Astrocyte (in vitro differentiated cells and primary cell): ENCODE results near the gene NPAS3. TPM values are rescaled to one million over a fixed set of nuclear protein-coding genes. Genes with fewer than 3 reads are reported as not detected.

ENCODE experiments used
- DNase-seq: peaks from one replicate; pipeline ENCODE4 v3.0.0-alpha.2; 2010; ENCODE audit warnings: low read depth
- FAIRE-seq: peaks from 2 replicates; lab custom pipeline; 2011; peaks lifted over from hg19 to GRCh38; lab: Jason Lieb, UNC
- H2AFZ ChIP-seq: 2 replicates; pipeline ENCODE4 v1.6.0; 2012; ENCODE audit warnings: low read depth, low read length, inconsistent platforms
- H3K27ac ChIP-seq: 2 replicates; pipeline ENCODE4 v1.5.1; 2011; ENCODE audit warnings: low read depth, low read length, inconsistent platforms
- H3K27me3 ChIP-seq: 2 replicates; pipeline ENCODE4 v1.6.0; 2011; ENCODE audit warnings: low read length, inconsistent platforms; ENCODE audit not compliant: insufficient read depth
- H3K36me3 ChIP-seq: 2 replicates; pipeline ENCODE4 v1.5.1; 2011; ENCODE audit warnings: low read length, inconsistent platforms; ENCODE audit not compliant: insufficient read depth
- H3K4me1 ChIP-seq: 2 replicates; pipeline ENCODE4 v1.5.1; 2011; ENCODE audit warnings: low read length, inconsistent platforms; ENCODE audit not compliant: insufficient read depth
- H3K4me2 ChIP-seq: 2 replicates; pipeline ENCODE4 v1.6.0; 2012; ENCODE audit warnings: low read length, inconsistent platforms
- H3K4me3 ChIP-seq: 2 replicates; pipeline ENCODE4 v1.5.1; 2011; ENCODE audit warnings: low read depth, mild to moderate bottlenecking, low read length, inconsistent platforms; ENCODE audit not compliant: insufficient read depth
- H3K79me2 ChIP-seq: 2 replicates; pipeline ENCODE4 v1.6.0; 2012; ENCODE audit warnings: mild to moderate bottlenecking, low read length, inconsistent platforms; ENCODE audit not compliant: insufficient read depth
- H3K9ac ChIP-seq: 2 replicates; pipeline ENCODE4 v1.6.0; 2012; ENCODE audit warnings: mild to moderate bottlenecking, low read length, inconsistent platforms
- H3K9me3 ChIP-seq: 2 replicates; pipeline ENCODE4 v1.5.1; 2012; ENCODE audit warnings: low read depth, mild to moderate bottlenecking, low read length, inconsistent platforms; ENCODE audit not compliant: insufficient read depth
- H4K20me1 ChIP-seq: 2 replicates; pipeline ENCODE4 v1.6.0; 2012; ENCODE audit warnings: low read length, inconsistent platforms; ENCODE audit not compliant: insufficient read depth
- H3K27ac Mint-ChIP-seq: one replicate; pipeline ENCODE4 v1.8.0; 2021; ENCODE audit warnings: mild to moderate bottlenecking, mixed read lengths; ENCODE audit not compliant: unreplicated experiment
- H3K27me3 Mint-ChIP-seq: one replicate; pipeline ENCODE4 v1.8.0; 2021; ENCODE audit warnings: low read depth, mixed read lengths; ENCODE audit not compliant: unreplicated experiment
- H3K36me3 Mint-ChIP-seq: one replicate; pipeline ENCODE4 v1.8.0; 2021; ENCODE audit warnings: low read depth, mixed read lengths; ENCODE audit not compliant: unreplicated experiment
- H3K4me1 Mint-ChIP-seq: one replicate; pipeline ENCODE4 v1.8.0; 2021; ENCODE audit warnings: low read depth, mixed read lengths; ENCODE audit not compliant: unreplicated experiment
- H3K4me3 Mint-ChIP-seq: one replicate; pipeline ENCODE4 v1.8.0; 2021; ENCODE audit warnings: mild to moderate bottlenecking, moderate library complexity, mixed read lengths; ENCODE audit not compliant: unreplicated experiment
- H3K9me3 Mint-ChIP-seq: one replicate; pipeline ENCODE4 v1.8.0; 2021; ENCODE audit warnings: mild to moderate bottlenecking, mixed read lengths; ENCODE audit not compliant: unreplicated experiment
- CTCF ChIP-seq: IDR thresholded peaks from 2 replicates; pipeline ENCODE4 v1.5.1; 2011; ENCODE audit warnings: low read depth, mild to moderate bottlenecking, inconsistent platforms, low read length, moderate library complexity; ENCODE audit not compliant: insufficient read depth
- EZH2 ChIP-seq: IDR thresholded peaks from 2 replicates; pipeline ENCODE4 v1.6.1; 2012; ENCODE audit warnings: mild to moderate bottlenecking, low read length, inconsistent platforms; ENCODE audit not compliant: insufficient read depth
- total RNA-seq: library from RNA; stranded (reverse); gene quantifications from 2 replicates; pipeline ENCODE4 v1.2.1, GENCODE V29; 2021

NPAS3 gene
- total RNA-seq, 1 donor from 2014 or later, result 2.6 TPM

- TF ChIP-seq EZH2, result no peak
- no peak for TF ChIP-seq CTCF
- H3K4me1 Mint-ChIP-seq, result no peaks in the 10 kb centered on the region
- Histone ChIP-seq H3K4me2 (no peak overlapping the region), H3K4me1 (no peaks in the 10 kb centered on the region), H3K9ac (no peak overlapping the region), H3K9me3 (no peaks in the 10 kb centered on the region), H3K79me2 (no peaks in the 10 kb centered on the region), H3K27ac (no peak overlapping the region), H4K20me1 (no peaks in the 10 kb centered on the region), H3K27me3 (no peaks in the 10 kb centered on the region), H3K4me3 (no peak overlapping the region), H2AFZ (no peak overlapping the region), H3K36me3 (no peaks in the 10 kb centered on the region)
- H3K36me3 Mint-ChIP-seq, result no peaks in the 10 kb centered on the region
- FAIRE-seq (no peak), DNase-seq (no peak)
- H3K27ac Mint-ChIP-seq, result no peak overlapping the region
- H3K27me3 Mint-ChIP-seq, result no peaks in the 10 kb centered on the region
- H3K4me3 Mint-ChIP-seq, result no peak overlapping the region
- no peaks in the 10 kb centered on the region for H3K9me3 Mint-ChIP-seq
These were observed 315.7 kb downstream of the NPAS3 start for GRCh38 chr14:33254342-33254741.

GRCh38 chr14:33254861-33255395 lies 316.2 kb downstream of the NPAS3 start:
- no peaks in the 10 kb centered on the region for H3K79me2 ChIP-seq
- H3K4me3 ChIP-seq, result no peak overlapping the region
- H3K4me3 Mint-ChIP-seq, result no peak overlapping the region
- TF ChIP-seq CTCF (no peak), EZH2 (no peak)
- H2AFZ ChIP-seq, result no peak overlapping the region
- H3K27me3 ChIP-seq, result no peaks in the 10 kb centered on the region
- no peak overlapping the region for H3K9ac ChIP-seq
- DNase-seq (no peak), FAIRE-seq (no peak)
- H3K27ac ChIP-seq, result no peak overlapping the region
- H3K4me1 Mint-ChIP-seq, result no peaks in the 10 kb centered on the region
- no peaks in the 10 kb centered on the region for H4K20me1 ChIP-seq
- no peaks in the 10 kb centered on the region for H3K36me3 Mint-ChIP-seq
- H3K9me3 ChIP-seq, result no peaks in the 10 kb centered on the region
- H3K4me2 ChIP-seq, result no peak overlapping the region
- H3K36me3 ChIP-seq, result no peaks in the 10 kb centered on the region
- no peak overlapping the region for H3K27ac Mint-ChIP-seq
- H3K27me3 Mint-ChIP-seq, result no peaks in the 10 kb centered on the region
- no peaks in the 10 kb centered on the region for H3K9me3 Mint-ChIP-seq
- no peaks in the 10 kb centered on the region for H3K4me1 ChIP-seq

GRCh38 chr14:33257796-33258195 lies 319.1 kb downstream of the NPAS3 start:
- TF ChIP-seq EZH2 (no peak), CTCF (no peak)
- no peak overlapping the region for H3K9ac ChIP-seq
- H2AFZ ChIP-seq, result no peak overlapping the region
- no peaks in the 10 kb centered on the region for H3K36me3 ChIP-seq
- no peak overlapping the region for H3K4me3 Mint-ChIP-seq
- no peaks in the 10 kb centered on the region for H3K36me3 Mint-ChIP-seq
- H3K9me3 Mint-ChIP-seq, result no peaks in the 10 kb centered on the region
- FAIRE-seq, result no peak
- no peaks in the 10 kb centered on the region for H3K79me2 ChIP-seq
- no peaks in the 10 kb centered on the region for H4K20me1 ChIP-seq
- H3K4me1 ChIP-seq, result no peaks in the 10 kb centered on the region
- no peak overlapping the region for H3K4me2 ChIP-seq
- H3K27me3 Mint-ChIP-seq, result no peaks in the 10 kb centered on the region
- H3K27me3 ChIP-seq, result no peaks in the 10 kb centered on the region
- H3K4me3 ChIP-seq, result no peak overlapping the region
- no peaks in the 10 kb centered on the region for H3K4me1 Mint-ChIP-seq
- H3K27ac ChIP-seq, result no peak overlapping the region
- no peaks in the 10 kb centered on the region for H3K9me3 ChIP-seq
- H3K27ac Mint-ChIP-seq, result no peak overlapping the region
- no peak for DNase-seq
